HepG2 (cell line): Measurements from ENCODE around the gene FBF1. TPM values are rescaled to one million over a fixed set of nuclear protein-coding genes. Genes with fewer than 3 reads are reported as not detected.

ENCODE experiments used
- ATAC-seq: fragments of 200-7000 bp; cut with Tn5 transposase; 3 replicates; pipeline ENCODE4 v1.9.1; 2020; ENCODE audit warnings: mild to moderate bottlenecking, moderate library complexity
- BruUV-seq: library from RNA; stranded (reverse); fragments of 400-500 nt; replicated peaks from 2 replicates; lab custom pipeline; 2021; lab: Mats Ljungman, UMichigan
- CTCF ChIA-PET: fragments of 300-600 bp; formaldehyde crosslinking; extraction: SDS; loops from one replicate; lab custom pipeline; 2021; ENCODE audit warnings: low total read pairs, inconsistent platforms, low intra/inter-chr PET ratio; lab: Yijun Ruan, JAX
- POLR2A ChIA-PET: fragments of 350-600 bp; sonication (Branson Sonifier 250); formaldehyde crosslinking; loops from one replicate; lab custom pipeline; 2020; ENCODE audit warnings: antibody characterized with exemption, inconsistent platforms; lab: Yijun Ruan, JAX
- DNase-seq: peaks from one replicate; pipeline ENCODE4 v3.0.0-alpha.2; 2015; ENCODE audit warnings: low spot score
- FAIRE-seq: peaks from 3 replicates; lab custom pipeline; 2011; peaks lifted over from hg19 to GRCh38; lab: Jason Lieb, UNC
- H2AFZ ChIP-seq: one replicate; pipeline ENCODE4 v1.6.1; 2011; ENCODE audit warnings: low read length, inconsistent platforms
- H3K27ac ChIP-seq: fragments of 300-600 bp; 3 replicates; pipeline ENCODE4 v1.8.0; 2011; ENCODE audit warnings: mixed run types, mild to moderate bottlenecking, mixed read lengths, low read length, inconsistent platforms; ENCODE audit not compliant: insufficient read depth; ENCODE audit errors: extremely low read length
- H3K27me3 ChIP-seq, 2 experiments: fragments of 200-600 bp in 1 of 2; 2 replicates in 1 of 2; 3 replicates in 1 of 2; pipeline versions ENCODE4 v1.6.0 to v1.8.0; 2011; ENCODE audit warnings: low read length in 2 of 2, mild to moderate bottlenecking in 2 of 2, moderate library complexity in 2 of 2, inconsistent platforms in 1 of 2; ENCODE audit not compliant: insufficient read depth in 2 of 2, control insufficient read depth in 1 of 2
- H3K36me3 ChIP-seq, 2 experiments: fragments of 200-600 bp in 1 of 2; replicated peaks in 1 of 2; 2 replicates in 1 of 2; 3 replicates in 1 of 2; pipeline versions ENCODE4 v1.5.1 to v1.8.0; 2011; ENCODE audit warnings: low read length in 2 of 2, inconsistent platforms in 1 of 2; ENCODE audit not compliant: insufficient read depth in 2 of 2, control insufficient read depth in 1 of 2
- H3K4me1 ChIP-seq: 2 replicates; pipeline ENCODE4 v1.5.1; 2012; ENCODE audit warnings: low read length, inconsistent platforms; ENCODE audit not compliant: insufficient read depth
- H3K4me2 ChIP-seq: 2 replicates; pipeline ENCODE4 v1.6.0; 2011; ENCODE audit warnings: low read depth, low read length, inconsistent platforms
- H3K4me3 ChIP-seq, 3 experiments: fragments of 200-600 bp in 1 of 3; sonication (generic), shearing (Covaris generic) in 1 of 3; replicated peaks in 1 of 3; 2 replicates each; pipeline ENCODE4 v1.5.1; 2011 to 2016; ENCODE audit warnings: low read length in 3 of 3, inconsistent platforms in 2 of 3, low read depth in 2 of 3, mild to moderate bottlenecking in 2 of 3, control low read depth in 1 of 3, mixed read lengths in 1 of 3; ENCODE audit not compliant: insufficient read depth in 1 of 3
- H3K79me2 ChIP-seq: one replicate; pipeline ENCODE4 v1.6.1; 2011; ENCODE audit warnings: low read length, inconsistent platforms; ENCODE audit not compliant: insufficient read depth
- H3K9ac ChIP-seq: 2 replicates; pipeline ENCODE4 v1.6.0; 2011; ENCODE audit warnings: mild to moderate bottlenecking, low read depth, low read length, inconsistent platforms; ENCODE audit not compliant: insufficient read depth
- H3K9me3 ChIP-seq: 2 replicates; pipeline ENCODE4 v1.5.1; 2012; ENCODE audit warnings: mild to moderate bottlenecking, low read length
- H4K20me1 ChIP-seq: 2 replicates; pipeline ENCODE4 v1.6.0; 2011; ENCODE audit warnings: inconsistent platforms, mild to moderate bottlenecking, low read length, moderate library complexity; ENCODE audit not compliant: insufficient read depth
- CHCHD3 ChIP-seq: sonication (generic); formaldehyde crosslinking; IDR thresholded peaks from 2 replicates; pipeline ENCODE4 v1.8.0; 2022; ENCODE audit warnings: mild to moderate bottlenecking, missing genetic modification reagents, moderate library complexity
- EHMT2 ChIP-seq: fragments of 200-600 bp; sonication (generic); IDR thresholded peaks from 2 replicates; pipeline ENCODE4 v1.7.0; 2017; ENCODE audit warnings: antibody characterized with exemption, low read depth, low read length, borderline replicate concordance
- GTF3A ChIP-seq: sonication (generic); formaldehyde crosslinking; conservative IDR thresholded peaks from 2 replicates; pipeline ENCODE4 v1.4.0; 2020; ENCODE audit warnings: mild to moderate bottlenecking, missing genetic modification reagents
- HMGXB4 ChIP-seq, 2 experiments: sonication (generic) in 1 of 2; formaldehyde crosslinking in 1 of 2; IDR thresholded peaks; 2 replicates each; pipeline versions ENCODE4 v1.4.0 to v1.6.1; 2018 to 2020; ENCODE audit warnings: missing genetic modification reagents in 2 of 2, borderline replicate concordance in 1 of 2, low read depth in 1 of 2, mild to moderate bottlenecking in 1 of 2, missing biosample characterization in 1 of 2
- ISX ChIP-seq: sonication (generic); formaldehyde crosslinking; conservative IDR thresholded peaks from 2 replicates; pipeline ENCODE4 v1.5.0; 2020; ENCODE audit warnings: missing genetic modification reagents
- KDM5A ChIP-seq: fragments of 200-600 bp; sonication (generic); IDR thresholded peaks from 2 replicates; pipeline ENCODE4 v1.7.0; 2018; ENCODE audit warnings: antibody characterized with exemption, mild to moderate bottlenecking, low read length, borderline replicate concordance
- KLF15 ChIP-seq: sonication (generic); formaldehyde crosslinking; IDR thresholded peaks from 2 replicates; pipeline ENCODE4 v1.8.1; 2023; ENCODE audit warnings: borderline replicate concordance, mild to moderate bottlenecking, inconsistent platforms, missing genetic modification reagents, mixed read lengths
- MEF2D ChIP-seq: sonication (generic); formaldehyde crosslinking; IDR thresholded peaks from 2 replicates; pipeline ENCODE4 v1.5.1; 2020; ENCODE audit warnings: mild to moderate bottlenecking, missing genetic modification reagents
- NONO ChIP-seq, 2 experiments: fragments of 450-650 bp in 1 of 2; sonication (generic) in 1 of 2; formaldehyde crosslinking in 1 of 2; IDR thresholded peaks in 1 of 2; conservative IDR thresholded peaks in 1 of 2; 2 replicates each; pipeline versions ENCODE4 v1.6.1 to v1.8.0; 2017 to 2022; ENCODE audit warnings: mild to moderate bottlenecking in 1 of 2, missing genetic modification reagents in 1 of 2, moderate library complexity in 1 of 2
- PRPF4 ChIP-seq: fragments of 200-400 bp; formaldehyde crosslinking; IDR thresholded peaks from 2 replicates; pipeline ENCODE4 v1.6.1; 2016; ENCODE audit warnings: low read length, low read depth; ENCODE audit not compliant: poor library complexity, severe bottlenecking
- SMARCC2 ChIP-seq: fragments of 450-650 bp; IDR thresholded peaks from 2 replicates; pipeline ENCODE4 v1.6.1; 2017; ENCODE audit warnings: antibody characterized with exemption, mild to moderate bottlenecking
- TBX2 ChIP-seq: sonication (generic); formaldehyde crosslinking; IDR thresholded peaks from 2 replicates; pipeline ENCODE4 v1.5.0; 2020; ENCODE audit warnings: missing genetic modification reagents, mild to moderate bottlenecking, borderline replicate concordance
- TEF ChIP-seq: sonication (generic); formaldehyde crosslinking; IDR thresholded peaks from 2 replicates; pipeline ENCODE4 v1.5.0; 2020; ENCODE audit warnings: missing genetic modification reagents
- ZBTB20 ChIP-seq: sonication (generic); formaldehyde crosslinking; IDR thresholded peaks from 2 replicates; pipeline ENCODE4 v1.8.1; 2023; ENCODE audit warnings: missing genetic modification reagents, low read depth, mild to moderate bottlenecking, borderline replicate concordance
- ZBTB21 ChIP-seq: sonication (generic); formaldehyde crosslinking; IDR thresholded peaks from 2 replicates; pipeline ENCODE4 v1.4.0; 2020; ENCODE audit warnings: missing genetic modification reagents
- ZBTB39 ChIP-seq: sonication (generic); formaldehyde crosslinking; IDR thresholded peaks from 2 replicates; pipeline ENCODE4 v1.5.0; 2020; ENCODE audit warnings: missing genetic modification reagents
- ZFP41 ChIP-seq: sonication (generic); formaldehyde crosslinking; IDR thresholded peaks from 2 replicates; pipeline ENCODE4 v1.4.0; 2020; ENCODE audit warnings: mild to moderate bottlenecking, missing genetic modification reagents, borderline replicate concordance
- ZNF713 ChIP-seq: sonication (generic); formaldehyde crosslinking; IDR thresholded peaks from 2 replicates; pipeline ENCODE4 v1.4.0; 2020; ENCODE audit warnings: mild to moderate bottlenecking, missing genetic modification reagents
- ZSCAN20 ChIP-seq: sonication (generic); formaldehyde crosslinking; IDR thresholded peaks from 2 replicates; pipeline ENCODE4 v1.4.0; 2020; ENCODE audit warnings: missing genetic modification reagents, mild to moderate bottlenecking, borderline replicate concordance
- WGBS: methylation state at CpG from one replicate; pipeline ENCODE4 v1.1.6; 2017; ENCODE audit warnings: low lambda C conversion rate; 5-methylcytosine and 5-hydroxymethylcytosine counted together
- in situ Hi-C: cut with HindIII; loops from 2 replicates; pipeline ENCODE4 v1.10.0; 2017; ENCODE audit warnings: low pct_unique_long_range_greater_than_20kb; ENCODE audit not compliant: extremely low pct_ligation_motif_present
- intact Hi-C: fragments of 100-400 bp; cut with micrococcal nuclease; formaldehyde crosslinking; loops from one replicate; pipeline ENCODE4 v1.10.0; 2022; ENCODE audit not compliant: unreplicated experiment
- polyA plus RNA-seq, 8 experiments: library from polyadenylated mRNA; depleted of rRNA in 3 of 8; stranded (reverse) in 7 of 8; unstranded in 1 of 8; fragments of >200 nt; fragmentation: Illumina TruSeq in 4 of 8; extraction: Trizol in 4 of 8; gene quantifications; 2 replicates each; pipeline versions ENCODE4 v1.2.1 to v1.2.3, GENCODE V29; 2011 to 2016; ENCODE audit warnings: low read depth in 4 of 8, missing spikeins in 1 of 8, mixed read lengths in 1 of 8; ENCODE audit not compliant: insufficient read depth in 1 of 8
- total RNA-seq, 5 experiments: library from RNA; depleted of rRNA; stranded (reverse); fragments of >200 nt; fragmentation: Illumina TruSeq; extraction: Trizol; gene quantifications; 2 replicates each; pipeline ENCODE4 v1.2.3, GENCODE V29; 2016; ENCODE audit warnings: low read depth in 1 of 5

FBF1 gene
- total and polyA plus RNA-seq, 2 of the 13 experiments (the other 11 are each of a cell fraction or from before 2014, with no cell fraction given): 2.4 to 8.1 TPM

- in situ Hi-C loops: no loop called here
- intact Hi-C loops: loop anchor here (2.0 kb wide), 1 partner anchor 23 kb away; the partner anchor contains the start of gene WBP2
- ChIA-PET POLR2A (interaction anchor here (0.6 to 13.8 kb wide), 18 partner anchors 11 to 128 kb away, joined by 4 to 454 read pairs (median 26); partner anchors contain the start of genes ACOX1, CDK3, GALK1 and MRPL38), CTCF (interaction anchor here (1.1 to 1.7 kb wide), 2 partner anchors 17 to 22 kb away, joined by 3 to 5 read pairs; no protein-coding TSS in a partner anchor)
- H2AFZ ChIP-seq: no peak overlapping the region
- peak overlapping the region; percentile 97 for H3K9ac ChIP-seq
- no peaks in the 10 kb centered on the region for H3K27me3 ChIP-seq
- peak; percentile 68 for DNase-seq
- 2% methylated on average over 25 of the region's 56 CpGs for WGBS
- no peaks in the 10 kb centered on the region for H3K9me3 ChIP-seq
- ATAC-seq: peak; percentile 54
- peaks cover 21% of the 10 kb centered on the region for H3K79me2 ChIP-seq
- peak overlapping the region; percentile 98 for H3K4me2 ChIP-seq
- peaks cover 46% of the 10 kb centered on the region for H3K4me1 ChIP-seq
- H3K36me3 ChIP-seq: peaks cover 3 to 18% of the 10 kb centered on the region in 2 experiments; a peak in 4 of 5 replicates
- no peaks in the 10 kb centered on the region; the same call in 1 of the 2 replicates for H4K20me1 ChIP-seq
- H3K4me3 ChIP-seq: peak overlapping the region; percentile 71 to 84 (median 84)
- no peak for FAIRE-seq
- BruUV-seq: no TSS peak
- peak overlapping the region; percentile 99 for H3K27ac ChIP-seq
- TF ChIP-seq KDM5A (no peak), MEF2D (CRISPR knock-in tag) (no peak; the same call in 1 of the 2 replicates), ISX (CRISPR knock-in tag) (peak; percentile 78; the same call in 1 of the 2 replicates), KLF15 (CRISPR knock-in tag) (peak; percentile 71; the same call in 1 of the 2 replicates), TBX2 (peak; percentile 27; the same call in 1 of the 2 replicates), ZBTB20 (no peak; the same call in 1 of the 2 replicates), PRPF4 (no peak), TEF (no peak; the same call in 1 of the 2 replicates), ZSCAN20 (CRISPR knock-in tag) (peak; percentile 25; the same call in 1 of the 2 replicates), ZBTB21 (no peak), HMGXB4 (CRISPR knock-in tag; IDR thresholded peaks at IDR 0.05; ENCODE audit: borderline replicate concordance in 1 of 2, low read depth in 1 of 2) (peak; percentile 85 to 99), EHMT2 (no peak), CHCHD3 (CRISPR knock-in tag) (peak; percentile 75; the same call in 1 of the 2 replicates), SMARCC2 (no peak), ZBTB39 (CRISPR knock-in tag) (no peak), NONO (IDR thresholded peaks at IDR 0.05) (no peak), NONO (CRISPR knock-in tag; conservative IDR thresholded peaks at IDR 0.05) (0 out of 2 replicates have a peak, but pooled peaks have one; percentile 27), GTF3A (CRISPR knock-in tag) (peak; percentile 66; the same call in 1 of the 2 replicates), ZNF713 (peak; percentile 54), ZFP41 (CRISPR knock-in tag) (peak; percentile 58; the same call in 1 of the 2 replicates)
These were observed 63.1 kb downstream of the FBF1 start for GRCh38 chr17:75877752-75878173.
